Measurements from ENCODE around the gene PCBP3. TPM values are rescaled to one million over a fixed set of nuclear protein-coding genes. Genes with fewer than 3 reads are reported as not detected.

The PCBP3 gene
- total and polyA plus RNA-seq, 10 of the 15 experiments (the other 5 are each of a cell fraction or from before 2014, with no cell fraction given), result 0.09 to 1.3 (median 0.46) TPM; not detected in 3

- WGBS (ENCODE audit: insufficient coverage, insufficient replicate concordance, low lambda C conversion rate, missing lambda C conversion rate), result 44% methylated on average over 1 of the region's 1 CpG
- Histone ChIP-seq H3K4me2 (ENCODE audit: control insufficient read depth, insufficient read depth) (no peak overlapping the region), H3K36me3 (ENCODE audit: control insufficient read depth in 2 of 2, insufficient read depth in 2 of 2, low read length in 1 of 2) (no peaks in the 10 kb centered on the region), H3K27ac (ENCODE audit: control insufficient read depth, insufficient read depth) (no peak overlapping the region), H3K9me3 (replicated peaks; ENCODE audit: control insufficient read depth, insufficient read depth, low read length) (no peaks in the 10 kb centered on the region), H3K4me3 (no peak overlapping the region), H4K20me1 (ENCODE audit: control insufficient read depth, insufficient read depth) (no peaks in the 10 kb centered on the region), H3K27me3 (replicated peaks in 1 of 2; ENCODE audit: control insufficient read depth in 2 of 2, insufficient read depth in 2 of 2, low read length in 1 of 2) (no peaks in the 10 kb centered on the region), H3K9ac (ENCODE audit: control insufficient read depth, insufficient read depth, low read length) (no peak overlapping the region), H3K4me1 (ENCODE audit: control insufficient read depth, insufficient read depth, low read length) (no peaks in the 10 kb centered on the region), H2AFZ (ENCODE audit: control insufficient read depth, low read depth, low read length) (no peak overlapping the region), H3K79me2 (ENCODE audit: control insufficient read depth, insufficient read depth, low read length) (no peaks in the 10 kb centered on the region)
- CTCF ChIA-PET, result no interaction called here
- TF ChIP-seq RUNX3 (IDR thresholded peaks at IDR 0.05; ENCODE audit: low read length) (no peak), ZBED1 (IDR thresholded peaks at IDR 0.05; ENCODE audit: borderline replicate concordance) (no peak), MLLT1 (IDR thresholded peaks at IDR 0.05) (no peak), YY1 (IDR thresholded peaks at IDR 0.05; ENCODE audit: low read depth, low read length) (no peak), E4F1 (IDR thresholded peaks at IDR 0.05; ENCODE audit: borderline replicate concordance, partially characterized antibody) (no peak), ASH2L (IDR thresholded peaks at IDR 0.05; ENCODE audit: borderline replicate concordance, low read depth) (no peak), SIN3A (IDR thresholded peaks at IDR 0.05; ENCODE audit: low read depth, low read length) (no peak), BCLAF1 (IDR thresholded peaks at IDR 0.05) (no peak), MYC (IDR thresholded peaks at IDR 0.05; ENCODE audit: insufficient read depth, insufficient read length, insufficient replicate concordance, low read length, severe bottlenecking) (no peak), SIX5 (IDR thresholded peaks at IDR 0.05; ENCODE audit: low read depth, low read length, severe bottlenecking) (no peak), SREBF1 (IDR thresholded peaks at IDR 0.05; ENCODE audit: low read length) (no peak), ZNF384 (IDR thresholded peaks at IDR 0.05; ENCODE audit: borderline replicate concordance, low read depth, low read length) (no peak)
- intact Hi-C loops (cut with micrococcal nuclease; ENCODE audit: unreplicated experiment), result no loop called here
- no peak for ATAC-seq
- in situ Hi-C loops (cut with MboI), result no loop called here
- RAD21 ChIA-PET (ENCODE audit: unreplicated experiment), result no interaction called here
- FAIRE-seq, result no peak
- SMC1A ChIA-PET (ENCODE audit: uncharacterized antibody, unreplicated experiment), result no interaction called here
- BruUV-seq (replicated peaks), result no TSS peak
- DNase-seq (ENCODE audit: low read depth, low spot score), result no peak
- POLR2A ChIA-PET, result no interaction called here
Measured at GRCh38 chr21:45680215-45680614, 36.7 kb downstream of the PCBP3 start.

Measured in GM12878 (cell line).